Stimulated activated CD4-positive, alpha-beta T cell treated with anti-CD3 and anti-CD28 coated beads, Interleukin-4, amount 100 ng/mL, for 4 hours (primary cell): ENCODE data around the gene KIAA0232.

Source experiments
- DNase-seq, 2 experiments: peaks; one replicate each; pipeline ENCODE4 v3.0.0-alpha.2; 2020

KIAA0232 gene

GRCh38 chr4:6925357-6925836, 142.9 kb downstream of the KIAA0232 start:
- no peak for DNase-seq

- DNase-seq = no peak
These were observed 143.6 kb downstream of the KIAA0232 start for GRCh38 chr4:6926081-6926480.

- DNase-seq = peak; percentile 50 to 79
These were observed 144.4 kb downstream of the KIAA0232 start for GRCh38 chr4:6926681-6927478.

- no peak for DNase-seq
These were observed 145.6 kb downstream of the KIAA0232 start for GRCh38 chr4:6928081-6928480.

- no peak for DNase-seq
These were observed 146.8 kb downstream of the KIAA0232 start for GRCh38 chr4:6929339-6929811.

GRCh38 chr4:6929812-6930464, 147.4 kb downstream of the KIAA0232 start:
- DNase-seq = no peak

- no peak for DNase-seq
These were observed 149.9 kb downstream of the KIAA0232 start for GRCh38 chr4:6932475-6932874.

- DNase-seq = no peak
These were observed 150.4 kb downstream of the KIAA0232 start for GRCh38 chr4:6932918-6933317.
